Ectodermal cell (in vitro differentiated cells): ENCODE data around the gene SMC1B.

Experiments used
- H3K27ac ChIP-seq: 2 replicates; pipeline ENCODE4 v1.7.0; 2013; ENCODE audit warnings: mild to moderate bottlenecking, low read depth, low read length; ENCODE audit not compliant: insufficient read depth, poor library complexity, severe bottlenecking
- H3K27me3 ChIP-seq: 2 replicates; pipeline ENCODE4 v1.7.0; 2013; ENCODE audit warnings: mild to moderate bottlenecking, low read length; ENCODE audit not compliant: insufficient read depth, control insufficient read depth, poor library complexity, severe bottlenecking
- H3K36me3 ChIP-seq: one replicate; pipeline ENCODE4 v1.7.0; 2013; ENCODE audit warnings: low read length; ENCODE audit not compliant: control insufficient read depth, insufficient read depth
- H3K4me1 ChIP-seq: one replicate; pipeline ENCODE4 v1.7.0; 2013; ENCODE audit warnings: low read length; ENCODE audit not compliant: control insufficient read depth, insufficient read depth
- H3K4me3 ChIP-seq: 2 replicates; pipeline ENCODE4 v1.7.0; 2013; ENCODE audit warnings: low read depth, low read length, control low read depth; ENCODE audit not compliant: insufficient read depth
- H3K9me3 ChIP-seq: 2 replicates; pipeline ENCODE4 v1.7.0; 2013; ENCODE audit warnings: mild to moderate bottlenecking, low read length, moderate library complexity; ENCODE audit not compliant: control insufficient read depth
- WGBS, 2 experiments: methylation state at CpG; one replicate each; pipeline ENCODE4 v1.1.7; 2013; ENCODE audit warnings: missing lambda C conversion rate in 2 of 2; 5-methylcytosine and 5-hydroxymethylcytosine counted together

The SMC1B gene

DNA sequence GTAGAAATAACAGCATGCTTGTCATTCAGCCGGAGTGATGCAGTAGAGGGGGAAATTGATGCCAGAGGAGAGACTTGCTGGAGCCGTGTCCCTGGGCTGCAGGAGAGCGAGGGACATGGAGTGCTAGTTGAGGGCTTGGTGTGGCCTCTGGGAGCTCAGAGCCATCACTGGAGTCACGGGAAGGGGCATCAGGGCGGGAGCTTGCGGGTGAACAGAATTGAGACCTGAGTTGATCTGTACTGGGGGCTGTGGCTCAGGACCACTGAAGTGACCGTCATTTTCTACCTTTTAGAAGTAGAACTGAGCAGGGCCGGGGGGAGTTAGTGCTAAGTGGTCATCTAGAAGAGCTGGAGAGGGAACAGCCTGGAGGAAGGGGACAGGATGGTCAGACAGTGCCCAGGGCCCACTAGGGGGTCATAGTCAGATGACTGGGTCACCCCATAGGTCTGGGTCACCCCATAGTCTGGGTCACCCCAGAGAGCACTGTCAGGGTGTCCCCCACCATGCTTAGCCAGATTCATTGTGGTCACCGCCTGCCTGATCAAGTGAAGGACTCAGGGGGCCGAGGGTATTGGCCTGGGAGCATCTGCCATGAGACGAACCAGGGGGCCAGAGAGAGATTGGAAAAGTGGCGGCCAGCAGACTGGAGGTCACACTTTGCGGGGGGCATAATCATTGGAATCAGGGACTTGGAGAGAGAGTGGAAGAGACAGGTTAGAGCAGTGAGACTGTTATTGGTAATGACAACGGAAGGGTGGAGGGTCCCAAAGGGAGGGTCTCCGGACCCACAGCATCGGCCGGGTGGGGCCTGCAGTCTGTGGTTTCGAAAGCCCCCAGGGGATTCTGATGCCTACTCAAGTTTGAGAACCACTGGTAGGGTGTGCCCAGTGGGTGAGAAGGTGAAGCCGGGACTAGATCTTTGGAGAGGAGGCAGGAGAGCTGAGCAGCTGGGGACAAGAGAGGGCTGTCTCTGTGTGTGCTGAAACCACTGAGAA is 15.3 kb upstream of the SMC1B start:
- Histone ChIP-seq H3K36me3 (no peaks in the 10 kb centered on the region), H3K9me3 (no peaks in the 10 kb centered on the region), H3K4me1 (no peaks in the 10 kb centered on the region), H3K27me3 (no peaks in the 10 kb centered on the region), H3K27ac (no peak overlapping the region), H3K4me3 (no peak overlapping the region)
- 93 to 94% methylated on average over 19 of the region's 19 CpGs for WGBS, 2 experiments

DNA sequence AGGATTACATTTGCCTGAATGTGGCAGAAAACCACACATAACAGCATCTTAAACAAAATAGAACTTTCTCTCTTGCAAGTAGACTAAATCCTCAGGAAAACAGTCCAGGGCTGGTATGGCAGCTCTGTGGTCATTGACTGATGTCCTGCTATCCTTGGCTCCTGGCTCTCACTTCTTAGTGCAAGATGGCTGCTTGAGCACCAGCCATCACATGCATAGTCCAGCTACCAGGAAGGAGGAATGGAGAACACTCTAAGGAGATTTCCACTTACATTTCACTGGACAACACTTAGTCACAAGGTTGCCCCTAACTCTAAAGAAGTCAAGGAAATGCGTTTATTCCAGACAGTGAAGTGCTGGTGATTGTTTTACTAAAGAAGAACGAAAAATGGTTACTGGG is 13.7 kb upstream of the SMC1B start:
- H3K27me3 ChIP-seq, result no peaks in the 10 kb centered on the region
- no peak overlapping the region for H3K4me3 ChIP-seq
- H3K9me3 ChIP-seq, result no peaks in the 10 kb centered on the region
- H3K27ac ChIP-seq, result no peak overlapping the region
- H3K4me1 ChIP-seq, result no peaks in the 10 kb centered on the region
- WGBS, 2 experiments, result 70 to 76% methylated on average over 2 of the region's 2 CpGs
- no peaks in the 10 kb centered on the region for H3K36me3 ChIP-seq

GRCh38 chr22:45426387-45426786 is 13.0 kb upstream of the SMC1B start:
- no peaks in the 10 kb centered on the region for H3K4me1 ChIP-seq
- no peak overlapping the region for H3K27ac ChIP-seq
- H3K9me3 ChIP-seq, result no peaks in the 10 kb centered on the region
- H3K4me3 ChIP-seq, result no peak overlapping the region
- no peaks in the 10 kb centered on the region for H3K36me3 ChIP-seq
- no peaks in the 10 kb centered on the region for H3K27me3 ChIP-seq
- WGBS, 2 experiments, result 96 to 98% methylated on average over 9 of the region's 9 CpGs

DNA sequence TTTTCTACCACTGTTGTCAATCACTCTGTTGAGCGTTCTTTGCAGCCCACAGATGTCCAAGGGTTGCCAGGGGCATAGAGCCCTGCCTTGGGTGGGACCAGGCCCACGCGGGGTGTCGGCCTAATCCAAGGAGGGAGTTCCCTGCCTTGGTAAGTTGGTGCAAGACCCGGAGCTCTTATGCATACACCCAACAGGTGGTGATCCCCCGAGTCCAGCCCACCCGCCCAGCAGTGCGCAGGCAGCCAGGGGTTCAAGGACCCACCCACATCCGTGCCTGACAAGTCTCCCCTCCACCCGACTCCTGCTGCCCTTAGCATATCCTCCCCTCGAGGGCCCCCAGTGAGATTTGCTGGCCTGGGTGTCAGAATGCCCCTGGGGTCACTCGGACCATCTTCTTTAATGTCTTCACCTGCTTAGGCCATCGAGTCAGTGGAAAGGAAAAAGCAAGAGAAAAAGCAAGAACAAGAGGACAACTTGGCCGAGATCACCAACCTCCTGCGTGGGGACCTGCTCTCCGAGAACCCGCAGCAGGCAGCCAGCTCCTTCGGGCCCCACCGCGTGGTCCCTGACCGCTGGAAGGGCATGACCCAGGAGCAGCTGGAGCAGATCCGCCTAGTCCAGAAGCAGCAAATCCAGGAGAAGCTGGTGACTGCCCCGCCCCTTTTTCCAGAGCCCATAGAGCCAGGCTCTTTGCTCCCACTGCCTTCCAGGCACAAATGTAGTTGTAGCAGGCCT is 12.3 kb upstream of the SMC1B start:
- no peak overlapping the region for H3K4me3 ChIP-seq
- no peak overlapping the region for H3K27ac ChIP-seq
- H3K4me1 ChIP-seq, result no peaks in the 10 kb centered on the region
- no peaks in the 10 kb centered on the region for H3K36me3 ChIP-seq
- WGBS, 2 experiments, result 93 to 94% methylated on average over 23 of the region's 23 CpGs
- no peaks in the 10 kb centered on the region for H3K9me3 ChIP-seq
- no peaks in the 10 kb centered on the region for H3K27me3 ChIP-seq

- 75 to 85% methylated on average over 5 of the region's 5 CpGs for WGBS, 2 experiments
These were observed 11.7 kb upstream of the SMC1B start for GRCh38 chr22:45425101-45425500.

GRCh38 chr22:45424241-45424731 is 10.9 kb upstream of the SMC1B start:
- no peak overlapping the region for H3K4me3 ChIP-seq
- H3K4me1 ChIP-seq, result no peaks in the 10 kb centered on the region
- no peak overlapping the region for H3K27ac ChIP-seq
- H3K36me3 ChIP-seq, result no peaks in the 10 kb centered on the region
- 87 to 88% methylated on average over 13 to 14 of the region's 14 CpGs for WGBS, 2 experiments
- H3K27me3 ChIP-seq, result no peaks in the 10 kb centered on the region
- no peaks in the 10 kb centered on the region for H3K9me3 ChIP-seq

More at GRCh38 chr22:45425101-45425500, 11.7 kb upstream of the SMC1B start:
- H3K36me3 ChIP-seq, result no peaks in the 10 kb centered on the region
- no peak overlapping the region for H3K4me3 ChIP-seq
- H3K27me3 ChIP-seq, result no peaks in the 10 kb centered on the region
- H3K9me3 ChIP-seq, result no peaks in the 10 kb centered on the region
- no peaks in the 10 kb centered on the region for H3K4me1 ChIP-seq
- no peak overlapping the region for H3K27ac ChIP-seq

- Histone ChIP-seq H3K4me3 (no peak overlapping the region), H3K27ac (no peak overlapping the region), H3K9me3 (no peaks in the 10 kb centered on the region), H3K36me3 (no peaks in the 10 kb centered on the region), H3K27me3 (no peaks in the 10 kb centered on the region), H3K4me1 (no peaks in the 10 kb centered on the region)
- 87 to 89% methylated on average over 4 of the region's 4 CpGs for WGBS, 2 experiments
These were observed 10.1 kb upstream of the SMC1B start for GRCh38 chr22:45423524-45423923.

DNA sequence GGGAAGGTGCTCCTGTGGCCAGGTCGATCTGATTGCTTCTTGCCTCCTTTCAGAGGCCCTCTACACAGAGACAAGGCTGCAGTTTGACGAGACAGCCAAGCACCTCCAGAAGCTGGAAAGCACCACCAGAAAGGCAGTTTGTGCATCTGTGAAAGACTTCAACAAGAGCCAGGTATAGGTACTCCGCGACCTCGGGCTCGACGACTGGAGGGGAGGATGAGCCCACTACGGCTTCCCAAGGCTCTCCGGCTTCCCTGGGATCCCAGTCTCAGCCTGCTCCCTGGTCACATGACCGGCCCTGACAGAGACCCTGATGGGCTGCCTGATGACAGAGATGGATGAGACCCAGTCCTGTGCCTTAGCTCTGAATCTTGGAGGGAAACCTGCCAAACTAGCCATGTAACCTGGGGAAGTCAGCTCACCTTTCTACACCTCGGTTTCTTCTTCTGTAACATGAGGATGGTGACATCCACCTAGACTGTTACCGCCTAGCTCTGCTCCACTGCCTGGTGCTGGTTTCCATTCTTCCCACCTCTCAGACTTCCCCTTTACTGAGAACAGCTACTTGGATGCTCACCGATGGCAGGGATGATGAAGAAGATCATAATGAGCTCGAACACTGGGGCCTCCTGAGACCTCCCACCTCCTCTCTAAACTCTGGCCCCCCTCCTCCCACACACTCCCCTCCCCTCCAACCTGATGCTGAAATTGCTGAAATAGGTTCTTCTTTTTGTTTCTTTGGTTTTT is 9.0 kb upstream of the SMC1B start:
- no peaks in the 10 kb centered on the region for H3K4me1 ChIP-seq
- no peaks in the 10 kb centered on the region for H3K36me3 ChIP-seq
- no peak overlapping the region for H3K27ac ChIP-seq
- WGBS, 2 experiments, result 92 to 93% methylated on average over 14 of the region's 14 CpGs
- H3K4me3 ChIP-seq, result no peak overlapping the region
- no peaks in the 10 kb centered on the region for H3K27me3 ChIP-seq
- H3K9me3 ChIP-seq, result no peaks in the 10 kb centered on the region

GRCh38 chr22:45421349-45422055 is 8.1 kb upstream of the SMC1B start:
- H3K27ac ChIP-seq, result no peak overlapping the region
- H3K4me1 ChIP-seq, result no peaks in the 10 kb centered on the region
- no peaks in the 10 kb centered on the region for H3K9me3 ChIP-seq
- H3K36me3 ChIP-seq, result no peaks in the 10 kb centered on the region
- no peak overlapping the region for H3K4me3 ChIP-seq
- 82 to 92% methylated on average over 2 of the region's 2 CpGs for WGBS, 2 experiments
- no peaks in the 10 kb centered on the region for H3K27me3 ChIP-seq
